ENCODE data around the gene PLXDC1. TPM values are rescaled to one million over a fixed set of nuclear protein-coding genes. Genes with fewer than 3 reads are reported as not detected.

PLXDC1 gene
- total RNA-seq, 2 experiments from 2014 or later, result 9.6 to 17.9 TPM

- Mint-ChIP-seq H3K4me3 (peak overlapping the region; percentile 89), H3K4me1 (peaks cover 29% of the 10 kb centered on the region), H3K27ac (peak overlapping the region; percentile 52), H3K27me3 (peaks cover 33% of the 10 kb centered on the region), H3K36me3 (no peaks in the 10 kb centered on the region), H3K9me3 (peaks cover 3% of the 10 kb centered on the region)
- POLR2A ChIA-PET, result interaction anchor here (0.5 to 3.2 kb wide), 10 partner anchors 8 to 311 kb away, joined by 3 to 26 read pairs (median 6); partner anchors contain the start of genes PLXDC1, RPL19 and RPL23
- DNase-seq, result no peak
- peak; percentile 30 for ATAC-seq (ENCODE audit: low read depth)
Observed at GRCh38 chr17:39165178-39165840, 13.9 kb upstream of the PLXDC1 start.

DNA sequence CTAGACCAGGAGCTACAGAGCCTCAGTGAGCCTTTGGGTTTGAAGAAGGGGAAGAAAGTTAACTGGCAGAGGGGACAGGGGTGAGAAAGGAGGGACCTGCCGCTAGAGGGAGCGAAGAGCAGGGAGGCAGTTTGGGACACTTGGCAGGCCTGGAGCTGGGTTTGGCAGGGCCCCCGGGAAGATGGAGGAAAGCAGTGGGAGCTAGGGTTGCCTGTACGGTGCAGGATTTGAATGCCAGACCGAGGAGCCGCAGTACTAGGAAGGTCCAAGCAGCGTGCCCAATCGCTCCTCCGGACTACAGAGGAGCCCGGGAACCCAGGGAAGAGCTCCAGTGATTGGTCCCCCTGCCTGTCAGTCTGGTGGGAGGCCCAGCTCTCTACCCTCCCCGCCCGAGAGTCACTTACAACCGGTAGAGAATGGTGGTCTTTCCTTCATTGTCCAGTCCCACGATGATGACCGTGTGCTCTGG is 13.3 kb upstream of the PLXDC1 start:
- peaks cover 28% of the 10 kb centered on the region for H3K4me1 Mint-ChIP-seq
- POLR2A ChIA-PET, result interaction anchor here (0.5 to 3.2 kb wide), 12 partner anchors 8 to 311 kb away, joined by 3 to 26 read pairs (median 5); partner anchors contain the start of genes PLXDC1, RPL19 and RPL23
- H3K36me3 Mint-ChIP-seq, result no peaks in the 10 kb centered on the region
- DNase-seq (peak; percentile 80), ATAC-seq (ENCODE audit: low read depth) (peak; percentile 95)
- H3K27ac Mint-ChIP-seq, result peak overlapping the region; percentile 52
- H3K27me3 Mint-ChIP-seq, result peaks cover 28% of the 10 kb centered on the region
- H3K4me3 Mint-ChIP-seq, result peak overlapping the region; percentile 89
- H3K9me3 Mint-ChIP-seq, result peaks cover 3% of the 10 kb centered on the region

GRCh38 chr17:39161962-39162361 is 10.5 kb upstream of the PLXDC1 start:
- Mint-ChIP-seq H3K36me3 (no peaks in the 10 kb centered on the region), H3K27ac (no peak overlapping the region), H3K9me3 (no peaks in the 10 kb centered on the region), H3K4me3 (no peak overlapping the region), H3K27me3 (peaks cover 20% of the 10 kb centered on the region), H3K4me1 (peaks cover 14% of the 10 kb centered on the region)
- ATAC-seq (ENCODE audit: low read depth) (no peak), DNase-seq (no peak)
- POLR2A ChIA-PET, result no interaction called here

DNA sequence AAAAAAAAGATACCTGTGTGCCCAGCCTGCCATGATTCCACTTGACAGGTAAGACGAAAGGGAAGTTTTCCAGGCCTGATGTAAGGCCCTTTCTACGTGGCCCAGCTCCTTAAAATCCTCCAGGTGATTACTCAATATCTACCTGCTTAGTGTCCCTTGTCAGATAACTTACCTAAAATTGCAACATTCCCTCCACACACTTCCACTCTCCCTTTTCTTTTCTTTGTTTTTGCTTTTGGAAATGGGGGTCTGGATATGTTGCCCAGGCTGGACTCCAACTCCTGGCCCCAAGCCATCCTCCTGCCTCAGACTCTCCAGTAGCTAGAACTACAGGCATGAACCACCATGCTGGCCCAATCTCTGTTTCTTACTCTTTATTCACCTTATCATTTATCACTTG is 7.2 kb upstream of the PLXDC1 start:
- DNase-seq (no peak), ATAC-seq (ENCODE audit: low read depth) (no peak)
- H3K4me1 Mint-ChIP-seq, result peaks cover 7% of the 10 kb centered on the region
- H3K27me3 Mint-ChIP-seq, result peaks cover 9% of the 10 kb centered on the region
- H3K36me3 Mint-ChIP-seq, result peaks cover 2% of the 10 kb centered on the region
- no peak overlapping the region for H3K27ac Mint-ChIP-seq
- H3K9me3 Mint-ChIP-seq, result peaks cover under 1% of the 10 kb centered on the region
- POLR2A ChIA-PET, result interaction anchor here (0.7 kb wide), 1 partner anchor 63 kb away, joined by 3 read pairs; no protein-coding TSS in a partner anchor
- H3K4me3 Mint-ChIP-seq, result no peak overlapping the region

GRCh38 chr17:39156491-39156890 is 5.1 kb upstream of the PLXDC1 start:
- DNase-seq (no peak), ATAC-seq (ENCODE audit: low read depth) (no peak)
- H3K4me1 Mint-ChIP-seq, result peaks cover 23% of the 10 kb centered on the region
- no peak overlapping the region for H3K4me3 Mint-ChIP-seq
- POLR2A ChIA-PET, result no interaction called here
- H3K27me3 Mint-ChIP-seq, result peaks cover 2% of the 10 kb centered on the region
- no peak overlapping the region for H3K27ac Mint-ChIP-seq
- H3K36me3 Mint-ChIP-seq, result peaks cover 3% of the 10 kb centered on the region
- H3K9me3 Mint-ChIP-seq, result peaks cover 1% of the 10 kb centered on the region

- H3K27ac Mint-ChIP-seq, result no peak overlapping the region
- H3K4me1 Mint-ChIP-seq, result peaks cover 24% of the 10 kb centered on the region
- peaks cover 3% of the 10 kb centered on the region for H3K36me3 Mint-ChIP-seq
- POLR2A ChIA-PET, result no interaction called here
- H3K27me3 Mint-ChIP-seq, result peaks cover 6% of the 10 kb centered on the region
- peaks cover 1% of the 10 kb centered on the region for H3K9me3 Mint-ChIP-seq
- DNase-seq (no peak), ATAC-seq (ENCODE audit: low read depth) (no peak)
- H3K4me3 Mint-ChIP-seq, result no peak overlapping the region
Observed at GRCh38 chr17:39155654-39156053, 4.2 kb upstream of the PLXDC1 start.

DNA sequence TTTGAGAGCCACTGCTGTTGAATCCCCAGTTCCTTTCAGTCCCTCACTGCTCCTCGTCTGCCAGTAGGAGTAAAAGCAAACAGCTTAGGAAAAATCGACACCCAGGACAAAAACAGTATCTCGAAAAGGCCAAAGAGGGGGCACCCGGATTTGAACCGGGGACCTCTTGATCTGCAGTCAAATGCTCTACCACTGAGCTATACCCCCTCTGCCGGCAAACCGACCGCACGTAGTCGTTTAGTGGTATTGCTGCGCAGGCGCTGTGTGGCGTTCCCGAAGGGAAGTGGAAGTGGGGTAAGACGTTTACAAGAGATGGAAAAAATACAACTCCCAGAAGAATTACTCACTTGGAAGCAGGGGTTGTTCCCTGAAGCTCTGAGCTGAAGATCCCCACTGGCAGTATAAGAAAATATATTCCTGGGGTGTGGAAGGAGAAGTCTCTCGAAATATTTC is 2.2 kb upstream of the PLXDC1 start:
- POLR2A ChIA-PET, result interaction anchor here (0.5 to 4.1 kb wide), 23 partner anchors 12 to 447 kb away, joined by 3 to 34 read pairs (median 5); partner anchors contain the start of genes ARL5C, LASP1, LASP1NB and PSMB3
- H3K27ac Mint-ChIP-seq, result peak overlapping the region; percentile 94
- peaks cover 1% of the 10 kb centered on the region for H3K9me3 Mint-ChIP-seq
- peak; percentile 95 for DNase-seq
- peak overlapping the region; percentile 98 for H3K4me3 Mint-ChIP-seq
- H3K36me3 Mint-ChIP-seq, result peaks cover 3% of the 10 kb centered on the region
- peaks cover 16% of the 10 kb centered on the region for H3K27me3 Mint-ChIP-seq
- peak; percentile 47 for ATAC-seq (ENCODE audit: low read depth)
- H3K4me1 Mint-ChIP-seq, result peaks cover 32% of the 10 kb centered on the region

DNA sequence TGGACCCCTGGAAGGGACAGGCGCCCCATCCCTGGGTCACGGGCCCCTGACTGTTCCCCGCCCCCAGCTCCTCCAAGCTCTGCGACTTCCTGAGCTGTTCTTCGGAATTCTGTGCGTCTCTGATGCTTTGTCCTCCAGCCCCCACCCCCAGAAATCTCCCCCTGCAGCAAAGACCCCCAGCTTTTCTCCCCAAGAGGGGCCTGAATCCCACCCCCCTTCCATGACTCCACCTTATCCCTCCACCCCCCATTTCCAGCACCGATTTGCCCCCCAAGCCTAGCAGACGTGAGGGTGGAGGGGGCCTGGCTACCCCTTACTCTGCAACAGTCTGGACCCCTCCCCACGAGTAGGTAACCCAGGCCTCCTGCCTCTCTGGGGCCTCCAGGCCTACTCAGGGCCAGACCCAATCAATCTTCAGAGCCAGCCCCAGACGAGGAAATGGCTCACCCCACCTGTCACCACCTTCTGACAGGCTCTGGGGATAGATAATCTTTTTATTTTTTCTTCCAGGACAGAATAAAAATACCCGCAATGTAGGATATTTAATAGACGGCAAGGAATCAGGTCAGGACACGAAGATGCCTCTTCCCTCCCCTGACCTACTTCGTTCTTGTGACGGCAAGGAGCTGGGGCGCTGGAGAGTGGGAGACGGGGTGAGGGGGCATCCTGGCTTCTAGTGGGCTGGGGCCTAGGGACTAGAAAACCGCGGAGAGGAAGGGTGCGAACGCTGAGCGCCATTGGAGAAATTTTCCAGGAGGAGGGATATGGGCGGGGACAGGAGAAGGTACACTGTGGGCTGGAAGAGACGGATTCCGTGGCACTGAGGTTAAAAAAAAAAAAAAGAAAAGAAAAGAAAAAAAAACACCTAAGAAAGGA is 744 bp upstream of the PLXDC1 start:
- H3K27ac Mint-ChIP-seq, result peak overlapping the region; percentile 94
- peaks cover 35% of the 10 kb centered on the region for H3K4me1 Mint-ChIP-seq
- ATAC-seq (ENCODE audit: low read depth) (peak; percentile 13), DNase-seq (peak; percentile 51)
- H3K36me3 Mint-ChIP-seq, result peaks cover 3% of the 10 kb centered on the region
- POLR2A ChIA-PET, result interaction anchor here (0.7 to 4.1 kb wide), 22 partner anchors 13 to 445 kb away, joined by 3 to 34 read pairs (median 4); partner anchors contain the start of genes ARL5C, LASP1, LASP1NB and RPL19
- peaks cover 18% of the 10 kb centered on the region for H3K27me3 Mint-ChIP-seq
- H3K9me3 Mint-ChIP-seq, result peaks cover 1% of the 10 kb centered on the region
- peak overlapping the region; percentile 98 for H3K4me3 Mint-ChIP-seq

GRCh38 chr17:39150795-39151149 is 665 bp downstream of the PLXDC1 start:
- H3K9me3 Mint-ChIP-seq, result peaks cover 1% of the 10 kb centered on the region
- ATAC-seq (ENCODE audit: low read depth) (no peak), DNase-seq (no peak)
- H3K27ac Mint-ChIP-seq, result peak overlapping the region; percentile 31
- peaks cover 35% of the 10 kb centered on the region for H3K4me1 Mint-ChIP-seq
- H3K27me3 Mint-ChIP-seq, result peaks cover 18% of the 10 kb centered on the region
- POLR2A ChIA-PET, result interaction anchor here (0.8 to 4.1 kb wide), 4 partner anchors 15 to 58 kb away, joined by 3 to 34 read pairs (median 16); partner anchors contain the start of genes ARL5C and RPL19
- H3K4me3 Mint-ChIP-seq, result peak overlapping the region; percentile 66
- H3K36me3 Mint-ChIP-seq, result peaks cover 3% of the 10 kb centered on the region

- DNase-seq (no peak), ATAC-seq (ENCODE audit: low read depth) (no peak)
- Mint-ChIP-seq H3K4me3 (peak overlapping the region; percentile 3), H3K36me3 (peaks cover 3% of the 10 kb centered on the region), H3K27me3 (peaks cover 18% of the 10 kb centered on the region), H3K4me1 (peaks cover 35% of the 10 kb centered on the region), H3K27ac (no peak overlapping the region), H3K9me3 (peaks cover 1% of the 10 kb centered on the region)
- POLR2A ChIA-PET, result interaction anchor here (4.0 kb wide), 1 partner anchor 57 kb away, joined by 34 read pairs; no protein-coding TSS in a partner anchor
Observed at GRCh38 chr17:39150104-39150634, 1.3 kb downstream of the PLXDC1 start.

- ATAC-seq (ENCODE audit: low read depth), result no peak
- Mint-ChIP-seq H3K4me3 (no peak overlapping the region), H3K36me3 (no peaks in the 10 kb centered on the region), H3K27ac (no peak overlapping the region), H3K9me3 (no peaks in the 10 kb centered on the region), H3K27me3 (peaks cover 17% of the 10 kb centered on the region), H3K4me1 (peaks cover 22% of the 10 kb centered on the region)
- DNase-seq, result no peak
- POLR2A ChIA-PET, result no interaction called here
Observed at GRCh38 chr17:39147221-39148185, 3.9 kb downstream of the PLXDC1 start.

GRCh38 chr17:39146273-39146672 is 5.2 kb downstream of the PLXDC1 start:
- Mint-ChIP-seq H3K4me1 (peaks cover 15% of the 10 kb centered on the region), H3K27ac (no peak overlapping the region), H3K9me3 (no peaks in the 10 kb centered on the region), H3K27me3 (peaks cover 17% of the 10 kb centered on the region), H3K36me3 (no peaks in the 10 kb centered on the region), H3K4me3 (no peak overlapping the region)
- POLR2A ChIA-PET, result no interaction called here
- DNase-seq, result no peak
- ATAC-seq (ENCODE audit: low read depth), result no peak
